H1 (cell line): ENCODE results near the gene CDK5RAP2. TPM values are rescaled to one million over a fixed set of nuclear protein-coding genes. Genes with fewer than 3 reads are reported as not detected.

Experiments used
- CTCF ChIA-PET: fragments of 300-600 bp; sonication (Branson Sonifier 250); formaldehyde crosslinking; loops from one replicate; lab custom pipeline; 2021; ENCODE audit not compliant: partially characterized antibody; lab: Charles Lee
- POLR2A ChIA-PET: fragments of 300-600 bp; sonication (Branson Sonifier 250); formaldehyde crosslinking; loops from one replicate; lab custom pipeline; 2021; ENCODE audit warnings: inconsistent platforms; ENCODE audit not compliant: partially characterized antibody; lab: Charles Lee
- DNase-seq, 2 experiments: peaks; one replicate each; pipeline versions ENCODE4 v3.0.0 to v3.0.0-alpha.2; 2010 to 2022; ENCODE audit warnings: low spot score in 2 of 2, low read depth in 1 of 2, mixed read lengths in 1 of 2
- FAIRE-seq: peaks from 2 replicates; lab custom pipeline; 2011; peaks lifted over from hg19 to GRCh38; lab: Jason Lieb, UNC
- H2AFZ ChIP-seq: 2 replicates; pipeline ENCODE4 v1.8.1; 2012; ENCODE audit warnings: low read length, inconsistent platforms
- H2AK5ac ChIP-seq: 2 replicates; pipeline ENCODE4 v1.6.1; 2013; ENCODE audit warnings: low read depth, low read length
- H2BK120ac ChIP-seq: replicated peaks from 2 replicates; pipeline ENCODE3; 2013; ENCODE audit warnings: low read depth, low read length, inconsistent platforms
- H2BK12ac ChIP-seq: 2 replicates; pipeline ENCODE4 v1.6.1; 2013; ENCODE audit warnings: low read depth, low read length
- H2BK15ac ChIP-seq: 2 replicates; pipeline ENCODE4 v1.6.1; 2013; ENCODE audit warnings: low read length
- H2BK20ac ChIP-seq: 2 replicates; pipeline ENCODE4 v1.6.1; 2013; ENCODE audit warnings: low read length
- H2BK5ac ChIP-seq: 2 replicates; pipeline ENCODE4 v1.6.1; 2013; ENCODE audit warnings: low read depth, low read length
- H3K14ac ChIP-seq: 2 replicates; pipeline ENCODE4 v1.6.1; 2013; ENCODE audit warnings: inconsistent platforms; ENCODE audit not compliant: insufficient read length
- H3K18ac ChIP-seq: 2 replicates; pipeline ENCODE4 v1.6.1; 2013; ENCODE audit warnings: low read length; ENCODE audit errors: extremely low read depth
- H3K23ac ChIP-seq: 2 replicates; pipeline ENCODE4 v1.6.1; 2013; ENCODE audit warnings: inconsistent platforms; ENCODE audit not compliant: insufficient read length
- H3K23me2 ChIP-seq: 2 replicates; pipeline ENCODE4 v1.6.1; 2013; ENCODE audit warnings: low read depth, low read length
- H3K27ac ChIP-seq: 2 replicates; pipeline ENCODE4 v1.6.1; 2011; ENCODE audit warnings: low read depth, low read length, inconsistent platforms
- H3K27me3 ChIP-seq, 4 experiments: replicated peaks in 1 of 4; 1 replicate in 1 of 4; 2 replicates in 3 of 4; pipeline versions ENCODE4 v1.6.1 to v1.8.1; 2011 to 2013; ENCODE audit warnings: low read length in 3 of 4, mild to moderate bottlenecking in 3 of 4, inconsistent platforms in 2 of 4, mixed read lengths in 2 of 4, moderate library complexity in 1 of 4; ENCODE audit not compliant: control insufficient read depth in 3 of 4, insufficient read depth in 3 of 4; ENCODE audit errors: extremely low read depth in 1 of 4
- H3K36me3 ChIP-seq, 4 experiments: 2 replicates each; pipeline versions ENCODE4 v1.6.1 to v1.8.1; 2011 to 2013; ENCODE audit warnings: mild to moderate bottlenecking in 4 of 4, low read length in 3 of 4, moderate library complexity in 2 of 4, control low read depth in 1 of 4, inconsistent platforms in 1 of 4; ENCODE audit not compliant: insufficient read depth in 4 of 4, control insufficient read depth in 2 of 4
- H3K4ac ChIP-seq: replicated peaks from 2 replicates; pipeline ENCODE3; 2013; ENCODE audit warnings: low read length, low read depth, mixed read lengths, inconsistent platforms; ENCODE audit not compliant: insufficient read length
- H3K4me1 ChIP-seq, 4 experiments: replicated peaks in 1 of 4; 1 replicate in 1 of 4; 2 replicates in 3 of 4; pipeline versions ENCODE4 v1.6.1 to v1.8.1; 2011 to 2013; ENCODE audit warnings: low read length in 3 of 4, inconsistent platforms in 2 of 4, mixed read lengths in 1 of 4; ENCODE audit not compliant: insufficient read depth in 4 of 4, control insufficient read depth in 3 of 4
- H3K4me2 ChIP-seq, 2 experiments: 2 replicates each; pipeline versions ENCODE4 v1.6.1 to v1.8.1; 2011 to 2013; ENCODE audit warnings: low read depth in 2 of 2, low read length in 2 of 2, control low read depth in 1 of 2, inconsistent platforms in 1 of 2, mild to moderate bottlenecking in 1 of 2; ENCODE audit not compliant: insufficient read depth in 1 of 2
- H3K4me3 ChIP-seq, 4 experiments: fragments of 200-600, 300-600 bp in 1 of 4; sonication (generic), shearing (Covaris generic), sonication (Bioruptor Twin) in 1 of 4; 2 replicates each; pipeline versions ENCODE4 v1.5.1 to v1.8.1; 2011 to 2016; ENCODE audit warnings: low read length in 4 of 4, low read depth in 3 of 4, control low read depth in 2 of 4, inconsistent platforms in 2 of 4, mild to moderate bottlenecking in 2 of 4, mixed read lengths in 1 of 4, moderate library complexity in 1 of 4; ENCODE audit not compliant: insufficient read depth in 2 of 4; ENCODE audit errors: extremely low read depth in 1 of 4
- H3K56ac ChIP-seq: replicated peaks from 2 replicates; pipeline ENCODE3; 2013; ENCODE audit warnings: low read depth, mild to moderate bottlenecking, mixed read lengths, low read length, inconsistent platforms; ENCODE audit not compliant: insufficient read length
- H3K79me1 ChIP-seq: 2 replicates; pipeline ENCODE4 v1.6.1; 2013; ENCODE audit warnings: low read depth, low read length, control low read depth
- H3K79me2 ChIP-seq, 2 experiments: 2 replicates each; pipeline versions ENCODE4 v1.6.1 to v1.8.1; 2012 to 2013; ENCODE audit warnings: low read length in 2 of 2, mild to moderate bottlenecking in 2 of 2, inconsistent platforms in 1 of 2; ENCODE audit not compliant: insufficient read depth in 2 of 2, control insufficient read depth in 1 of 2
- H3K9ac ChIP-seq, 4 experiments: replicated peaks in 1 of 4; 1 replicate in 1 of 4; 2 replicates in 3 of 4; pipeline versions ENCODE4 v1.6.1 to v1.8.1; 2011 to 2013; ENCODE audit warnings: low read depth in 3 of 4, low read length in 3 of 4, control low read depth in 2 of 4, mild to moderate bottlenecking in 2 of 4, moderate library complexity in 2 of 4, inconsistent platforms in 1 of 4; ENCODE audit errors: extremely low read depth in 1 of 4
- H3K9me3 ChIP-seq, 2 experiments: 2 replicates each; pipeline versions ENCODE4 v1.6.1 to v1.8.1; 2012 to 2013; ENCODE audit warnings: mild to moderate bottlenecking in 2 of 2, moderate library complexity in 2 of 2, control low read depth in 1 of 2, inconsistent platforms in 1 of 2, low read depth in 1 of 2, low read length in 1 of 2, mixed read lengths in 1 of 2; ENCODE audit not compliant: insufficient read depth in 2 of 2
- H4K20me1 ChIP-seq, 2 experiments: replicated peaks in 1 of 2; 2 replicates each; pipeline versions ENCODE3 to v1.8.1; 2011 to 2013; ENCODE audit warnings: inconsistent platforms in 2 of 2, low read length in 2 of 2, mild to moderate bottlenecking in 1 of 2; ENCODE audit not compliant: insufficient read depth in 2 of 2, control insufficient read depth in 1 of 2
- H4K5ac ChIP-seq: 2 replicates; pipeline ENCODE4 v1.6.1; 2013; ENCODE audit warnings: low read length, low read depth, mixed read lengths, inconsistent platforms; ENCODE audit not compliant: insufficient read length
- H4K8ac ChIP-seq: 2 replicates; pipeline ENCODE4 v1.8.0; 2013; ENCODE audit warnings: mild to moderate bottlenecking, moderate library complexity, low read length, inconsistent platforms; ENCODE audit not compliant: insufficient read depth; ENCODE audit errors: extremely low read depth
- H4K91ac ChIP-seq: replicated peaks from 2 replicates; pipeline ENCODE3; 2013; ENCODE audit warnings: low read length, mixed read lengths, inconsistent platforms; ENCODE audit not compliant: insufficient read length
- CEBPB ChIP-seq: IDR thresholded peaks from 2 replicates; pipeline ENCODE4 v1.6.1; 2012; ENCODE audit warnings: low read depth, low read length
- CHD1 ChIP-seq: IDR thresholded peaks from 2 replicates; pipeline ENCODE4 v1.6.1; 2012; ENCODE audit warnings: low read depth, low read length, improper control_type of control experiment
- CHD2 ChIP-seq: IDR thresholded peaks from 2 replicates; pipeline ENCODE4 v1.6.1; 2012; ENCODE audit warnings: low read length, improper control_type of control experiment
- CREB1 ChIP-seq: IDR thresholded peaks from 2 replicates; pipeline ENCODE4 v1.6.1; 2012; ENCODE audit warnings: inconsistent platforms
- CTBP2 ChIP-seq: IDR thresholded peaks from 2 replicates; pipeline ENCODE4 v1.7.0; 2011; ENCODE audit warnings: borderline replicate concordance, mild to moderate bottlenecking, moderate library complexity, mixed read lengths, low read length; ENCODE audit not compliant: insufficient read depth, insufficient read length
- EZH2 ChIP-seq: fragments of 200-600 bp; sonication (generic); IDR thresholded peaks from 2 replicates; pipeline ENCODE4 v1.7.1; 2012; ENCODE audit warnings: low read depth, mild to moderate bottlenecking, moderate library complexity, low read length, inconsistent platforms; ENCODE audit not compliant: severe bottlenecking
- FOSL1 ChIP-seq: IDR thresholded peaks from 2 replicates; pipeline ENCODE4 v1.6.1; 2011; ENCODE audit warnings: mild to moderate bottlenecking, low read depth, low read length, moderate library complexity; ENCODE audit not compliant: insufficient read depth
- JUN ChIP-seq: IDR thresholded peaks from 2 replicates; pipeline ENCODE4 v1.6.1; 2011; ENCODE audit warnings: low read depth, mild to moderate bottlenecking, improper control_type of control experiment, low read length
- JUND ChIP-seq: IDR thresholded peaks from 2 replicates; pipeline ENCODE4 v1.6.1; 2011; ENCODE audit warnings: mild to moderate bottlenecking, improper control_type of control experiment, low read length
- POLR2A ChIP-seq, 2 experiments: IDR thresholded peaks; 1 replicate in 1 of 2; 2 replicates in 1 of 2; pipeline ENCODE4 v1.6.1; 2011; ENCODE audit warnings: low read depth in 2 of 2, low read length in 2 of 2, mild to moderate bottlenecking in 2 of 2; ENCODE audit errors: control extremely low read depth in 1 of 2
- RAD21 ChIP-seq, 2 experiments: IDR thresholded peaks in 1 of 2; conservative IDR thresholded peaks in 1 of 2; 2 replicates each; pipeline ENCODE4 v1.6.1; 2011; ENCODE audit warnings: low read depth in 2 of 2, low read length in 2 of 2, improper control_type of control experiment in 1 of 2, inconsistent platforms in 1 of 2, mild to moderate bottlenecking in 1 of 2, moderate library complexity in 1 of 2
- SIRT6 ChIP-seq: IDR thresholded peaks from one replicate; pipeline ENCODE4 v1.7.1; 2012; ENCODE audit warnings: low read length, inconsistent platforms
- SIX5 ChIP-seq: IDR thresholded peaks from 2 replicates; pipeline ENCODE4 v1.6.1; 2011; ENCODE audit warnings: mild to moderate bottlenecking, low read depth, low read length
- SUZ12 ChIP-seq: fragments of 200-600 bp; sonication (generic); IDR thresholded peaks from 2 replicates; pipeline ENCODE4 v1.6.1; 2012; ENCODE audit warnings: mild to moderate bottlenecking, inconsistent platforms, low read length, moderate library complexity, mixed read lengths
- WGBS, 2 experiments: shearing (Covaris generic) in 1 of 2; methylation state at CpG; one replicate each; pipeline versions ENCODE4 v1.1.6 to v1.1.7; 2013 to 2015; ENCODE audit warnings: low lambda C conversion rate in 2 of 2, mixed read lengths in 2 of 2, inconsistent platforms in 1 of 2, low coverage in 1 of 2, missing lambda C conversion rate in 1 of 2; ENCODE audit not compliant: insufficient replicate concordance in 2 of 2, insufficient coverage in 1 of 2, insufficient read length in 1 of 2; ENCODE audit errors: extremely low coverage in 1 of 2, missing lambda C conversion rate in 1 of 2; 5-methylcytosine and 5-hydroxymethylcytosine counted together
- polyA plus RNA-seq, 7 experiments: library from polyadenylated mRNA; depleted of rRNA in 3 of 7; stranded (reverse) in 5 of 7; unstranded in 2 of 7; fragments of >200 nt in 5 of 7; fragments of 200-250 nt in 2 of 7; gene quantifications; 1 replicate in 5 of 7; 2 replicates in 1 of 7; 4 replicates in 1 of 7; pipeline versions ENCODE4 v1.2.1 to v1.2.3, GENCODE V29; 2011 to 2013; ENCODE audit warnings: missing spikeins in 2 of 7, mixed read lengths in 2 of 7
- total RNA-seq: library from RNA; stranded (reverse); fragmentation: NEBNext Ultra II Directional; extraction: Animal tissue kit (Norgen Biotek cat#: 25700); gene quantifications from 2 replicates; pipeline ENCODE4 v1.2.1, GENCODE V29; 2021
- TF ChIP-seq, protein P1 (sequence below): IDR thresholded peaks from 2 replicates; pipeline ENCODE4 v1.6.1; 2012; ENCODE audit warnings: inconsistent platforms

Gene CDK5RAP2
- total and polyA plus RNA-seq, 2 of the 8 experiments (the other 6 are each of a cell fraction or from before 2014, with no cell fraction given): 19.8 to 49.4 TPM

GRCh38 chr9:120541921-120542320, 38.0 kb downstream of the CDK5RAP2 start:
- Histone ChIP-seq H3K36me3 (peaks cover 17 to 64% (median 40%) of the 10 kb centered on the region in 4 experiments), H2BK15ac (no peak overlapping the region), H3K9ac (no peak overlapping the region), H3K27ac (no peak overlapping the region), H4K5ac (no peak overlapping the region), H3K79me2 (no peaks in the 10 kb centered on the region), H2BK12ac (no peak overlapping the region), H3K9me3 (no peaks in the 10 kb centered on the region), H3K4me1 (no peaks in the 10 kb centered on the region), H4K8ac (no peak overlapping the region), H3K18ac (no peak overlapping the region), H3K4me3 (no peak overlapping the region), H4K20me1 (peaks cover 0 to 7% of the 10 kb centered on the region in 2 experiments), H3K23ac (no peak overlapping the region), H3K79me1 (no peaks in the 10 kb centered on the region; the same call in 1 of the 2 replicates), H3K4me2 (no peak overlapping the region), H2BK5ac (no peak overlapping the region), H3K56ac (no peak overlapping the region), H3K23me2 (no peaks in the 10 kb centered on the region), H2AFZ (no peak overlapping the region), H2BK20ac (no peak overlapping the region), H3K4ac (no peak overlapping the region), H3K14ac (no peak overlapping the region), H4K91ac (no peak overlapping the region), H2BK120ac (no peak overlapping the region), H2AK5ac (no peak overlapping the region), H3K27me3 (no peaks in the 10 kb centered on the region)
- ChIA-PET CTCF (interaction anchor here (0.8 to 1.3 kb wide), 2 partner anchors 9 to 10 kb away, joined by 3 to 4 read pairs; no protein-coding TSS in a partner anchor), POLR2A (no interaction called here)
- FAIRE-seq (no peak), DNase-seq (no peak)
- WGBS, 2 experiments: 90% methylated on average over 2 of the region's 2 CpGs; no CpG with 5 or more reads in 1 of the 2 experiments
- no peak for TF ChIP-seq FOSL1
- no peak for TF ChIP-seq JUND
- no peak for TF ChIP-seq CHD1
- no peak for TF ChIP-seq SIRT6
- no peak for TF ChIP-seq CHD2
- TF ChIP-seq POLR2A (IDR thresholded peaks at IDR 0.05; ENCODE audit: control extremely low read depth in 1 of 2, low read depth in 2 of 2, low read length in 2 of 2): no peak
- TF ChIP-seq SUZ12: no peak
- TF ChIP-seq EZH2: no peak
- TF ChIP-seq CTBP2: no peak
- TF ChIP-seq, protein P1, sequence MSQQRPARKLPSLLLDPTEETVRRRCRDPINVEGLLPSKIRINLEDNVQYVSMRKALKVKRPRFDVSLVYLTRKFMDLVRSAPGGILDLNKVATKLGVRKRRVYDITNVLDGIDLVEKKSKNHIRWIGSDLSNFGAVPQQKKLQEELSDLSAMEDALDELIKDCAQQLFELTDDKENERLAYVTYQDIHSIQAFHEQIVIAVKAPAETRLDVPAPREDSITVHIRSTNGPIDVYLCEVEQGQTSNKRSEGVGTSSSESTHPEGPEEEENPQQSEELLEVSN: no peak
- no peak for TF ChIP-seq JUN
- TF ChIP-seq CEBPB: no peak
- no peak for TF ChIP-seq SIX5
- TF ChIP-seq RAD21 (IDR thresholded peaks at IDR 0.05 in 1 of 2, conservative IDR thresholded peaks at IDR 0.05 in 1 of 2; ENCODE audit: low read depth in 2 of 2, low read length in 2 of 2): no peak
- TF ChIP-seq CREB1: no peak
